Amniotic stem cell (primary cell): ENCODE measurements around the gene TTYH3.
"Not testable (repeated sequence)": the region's sequence is repeated elsewhere in the genome, so short reads cannot be mapped to it uniquely, and the experiment has no call there.

Experiments used
- DNase-seq: peaks from one replicate; lab custom pipeline; 2025; lab: John Stamatoyannopoulos, UW

Gene TTYH3

DNA sequence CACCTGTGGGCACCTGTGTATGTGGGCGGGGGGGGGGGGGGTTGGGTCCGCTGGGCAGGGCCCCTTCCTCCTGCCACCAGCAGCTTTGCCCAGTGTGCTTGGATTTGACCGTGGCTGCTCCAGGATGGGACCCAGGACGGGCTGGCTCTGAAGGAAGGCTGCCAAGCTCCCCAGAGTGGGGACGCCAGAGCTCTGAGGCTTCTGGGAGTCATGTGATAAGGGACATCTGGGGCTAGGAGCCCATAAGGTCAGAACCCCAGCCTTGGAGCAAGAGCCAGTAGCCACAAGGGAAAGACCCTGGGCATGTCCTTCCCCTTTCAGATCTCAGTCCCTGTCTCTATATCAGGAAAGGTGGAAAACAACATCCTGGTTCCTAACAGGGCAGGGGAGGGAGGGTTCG lies 34.4 kb downstream of the TTYH3 start:
- no peak for DNase-seq

DNA sequence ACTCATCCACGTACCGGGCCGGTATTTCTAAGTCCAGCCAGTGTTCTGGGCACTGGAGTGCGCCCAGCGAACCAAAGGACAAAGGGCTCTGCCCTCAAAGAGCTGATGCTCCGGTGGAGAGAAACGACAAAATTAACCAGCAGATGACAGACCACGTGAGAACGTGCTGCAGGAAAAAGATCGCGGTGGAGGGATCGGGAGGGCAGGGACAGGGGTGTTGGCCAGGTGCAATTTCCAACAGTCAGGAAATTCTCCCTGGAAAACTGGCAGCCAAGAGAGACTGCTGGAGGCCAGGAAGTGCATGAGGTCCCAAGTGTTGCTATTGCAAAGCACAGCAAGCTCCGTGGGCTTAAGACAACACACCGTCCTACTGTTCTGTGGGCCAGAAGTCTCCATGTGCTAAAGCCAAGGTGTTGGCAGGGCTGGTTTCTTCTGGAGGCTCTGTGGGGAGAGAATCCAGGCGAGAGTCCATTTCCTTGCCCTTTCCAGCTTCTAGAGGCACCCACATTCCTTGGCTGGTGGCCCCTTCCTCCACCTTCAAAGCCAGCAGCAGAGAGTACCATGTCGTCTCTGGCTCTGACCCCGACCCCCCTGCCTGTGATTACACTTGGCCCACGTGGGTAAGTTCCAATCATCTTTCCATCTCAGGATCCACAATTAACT lies 34.9 kb downstream of the TTYH3 start:
- DNase-seq, result no peak

DNA sequence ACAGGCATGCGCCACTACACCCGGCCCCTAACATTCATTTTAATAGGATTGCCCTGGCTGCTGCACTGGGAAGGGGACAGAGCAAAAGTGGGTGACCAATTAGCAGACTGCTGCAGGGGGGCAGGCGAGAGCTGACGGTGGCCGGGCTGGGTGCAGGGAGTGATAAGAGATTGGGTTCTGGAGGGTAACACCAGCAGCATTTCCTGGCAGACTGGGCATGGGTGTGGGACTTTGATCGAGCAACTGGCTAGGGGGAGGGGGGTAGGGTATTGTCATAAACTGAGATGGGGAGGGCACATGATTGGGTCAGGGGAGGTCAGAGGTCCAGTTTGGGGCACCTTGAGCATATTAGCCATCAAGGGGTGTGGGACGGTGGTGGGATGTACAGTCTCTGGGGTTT lies 36.1 kb downstream of the TTYH3 start:
- DNase-seq, result no peak

DNA sequence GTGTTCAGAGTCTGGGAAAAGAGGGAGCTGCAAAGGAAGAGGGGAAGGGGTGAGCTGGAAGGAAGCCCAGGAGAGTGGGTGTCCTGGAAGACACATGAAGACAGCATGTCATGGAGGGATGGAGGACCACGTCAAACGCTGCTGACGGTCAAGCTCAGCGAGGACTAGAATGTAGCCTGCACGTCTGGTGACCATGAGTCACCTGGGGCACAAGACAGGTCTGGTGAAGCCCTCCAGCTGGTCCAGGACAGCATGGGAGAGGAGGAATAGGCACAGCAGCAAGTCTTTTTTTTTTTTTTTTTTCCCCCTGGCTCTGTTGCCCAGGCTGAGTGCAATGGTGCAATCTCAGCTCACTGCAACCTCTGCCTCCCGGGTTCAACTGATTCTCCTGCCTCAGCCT lies 36.6 kb downstream of the TTYH3 start:
- DNase-seq, result no peak

DNA sequence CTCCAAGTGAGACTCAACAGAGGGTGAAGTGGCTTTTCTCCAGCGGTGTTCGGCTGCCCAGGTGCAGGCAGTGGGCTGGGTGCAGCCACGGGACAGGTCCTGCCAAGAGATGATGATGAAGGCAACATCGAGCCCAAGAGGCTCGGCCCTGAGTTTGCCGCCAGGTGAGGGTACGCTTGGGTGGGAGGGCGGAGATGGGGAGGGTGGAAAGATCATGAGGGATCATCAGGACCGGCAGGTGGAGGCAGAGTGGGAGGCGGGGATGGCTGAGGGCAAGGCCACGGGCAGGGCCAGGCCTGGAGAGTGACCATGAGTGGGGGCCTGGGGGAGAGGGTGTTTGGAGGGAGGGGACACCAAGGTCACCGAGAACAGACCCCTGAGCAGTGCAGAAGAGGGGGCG lies 38.4 kb downstream of the TTYH3 start:
- DNase-seq, result no peak

DNA sequence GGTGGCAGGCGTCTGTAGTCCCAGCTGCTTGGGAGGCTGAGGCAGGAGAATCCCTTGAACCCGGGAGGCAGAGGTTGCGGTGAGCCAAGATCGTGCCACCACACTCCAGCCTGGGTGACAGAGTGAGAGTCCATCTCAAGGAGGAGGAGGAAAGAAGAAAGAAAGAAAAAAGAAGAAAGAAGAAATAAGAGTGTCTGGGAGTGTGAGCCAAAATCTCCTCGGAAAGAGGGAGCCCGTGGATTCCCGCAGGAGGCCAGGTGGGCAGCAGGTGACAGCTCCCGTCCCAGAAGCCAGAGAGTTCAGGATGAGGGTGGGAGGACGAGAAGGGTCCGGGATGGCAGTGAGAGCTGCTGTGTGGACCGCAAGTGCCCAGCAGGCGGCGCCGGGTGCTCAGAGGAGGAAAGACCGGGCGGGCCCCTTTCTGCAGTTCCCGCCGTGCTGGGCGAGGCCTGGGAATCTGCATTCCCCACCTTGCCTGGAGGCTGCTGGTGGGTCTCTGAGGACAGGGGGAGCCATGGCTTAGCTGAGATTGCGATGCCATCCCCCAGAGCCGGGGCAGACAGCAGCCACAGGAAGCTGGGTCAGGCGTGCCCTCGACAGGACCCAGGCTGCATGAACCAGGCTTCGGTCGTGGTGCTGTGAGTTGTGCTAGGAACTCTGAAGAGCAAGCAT lies 39.1 kb downstream of the TTYH3 start:
- peak; percentile 18 for DNase-seq

DNA sequence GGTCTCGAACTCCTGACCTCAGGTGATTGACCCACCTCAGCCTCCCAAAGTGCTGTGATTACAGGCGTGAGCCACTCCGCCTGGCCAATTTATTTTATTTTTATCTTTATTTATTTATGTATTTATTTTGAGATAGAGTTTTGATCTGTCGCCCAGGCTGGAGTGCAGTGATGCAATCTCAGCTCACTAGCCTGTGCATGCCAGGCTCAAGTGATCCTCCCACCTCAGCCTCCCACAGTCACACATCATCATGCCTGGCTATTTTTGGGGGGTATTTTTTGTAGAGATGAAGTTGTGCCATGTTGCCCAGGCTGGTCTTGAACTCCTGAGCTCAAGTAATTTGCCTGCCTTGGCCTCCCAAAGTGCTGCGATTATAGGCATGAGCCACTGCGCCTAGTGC lies 41.4 kb downstream of the TTYH3 start:
- DNase-seq, result not testable (repeated sequence)

DNA sequence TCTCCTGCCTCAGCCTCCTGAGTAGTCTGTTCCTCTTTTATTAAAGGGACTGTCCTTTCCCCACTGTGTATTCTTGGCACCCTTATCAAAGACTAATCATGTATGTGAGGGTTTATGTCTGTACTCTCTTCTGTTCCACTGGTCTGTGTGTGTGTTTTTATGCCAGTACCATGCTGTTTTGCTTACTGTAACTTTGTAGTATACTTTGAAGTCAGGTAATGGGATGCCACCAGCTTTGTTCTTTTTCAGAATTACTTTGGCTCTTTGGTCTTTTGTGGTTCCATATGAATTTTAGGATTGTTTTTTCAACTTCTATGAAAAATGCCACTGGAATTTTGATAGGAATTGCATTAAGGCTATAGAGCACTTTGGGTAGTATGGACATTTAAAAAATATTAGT lies 42.1 kb downstream of the TTYH3 start:
- DNase-seq, result no peak

DNA sequence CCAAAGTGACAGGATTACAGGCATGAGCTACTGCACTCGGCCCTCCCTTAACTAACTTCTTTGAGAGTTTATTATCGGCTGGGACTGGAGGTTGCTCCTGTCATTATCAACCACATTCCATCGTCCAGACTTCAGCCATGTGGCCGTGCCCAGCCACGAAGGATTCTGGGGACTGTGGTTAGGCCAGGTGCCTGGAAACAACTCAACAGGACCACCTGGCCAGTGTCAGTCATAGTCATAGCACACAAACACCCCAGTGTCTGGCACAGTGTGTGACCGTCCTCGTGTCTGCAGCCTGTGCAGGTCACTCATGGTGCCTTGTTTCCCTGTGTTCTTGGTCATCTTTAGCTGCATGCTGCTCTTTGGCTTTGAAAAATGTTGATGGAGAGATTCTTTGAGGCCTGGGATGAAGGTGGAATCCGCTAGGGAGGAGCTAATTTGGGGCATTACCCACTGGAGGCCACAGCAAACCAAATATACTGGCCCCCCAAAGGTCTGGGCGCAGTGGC lies 43.5 kb downstream of the TTYH3 start:
- no peak for DNase-seq

DNA sequence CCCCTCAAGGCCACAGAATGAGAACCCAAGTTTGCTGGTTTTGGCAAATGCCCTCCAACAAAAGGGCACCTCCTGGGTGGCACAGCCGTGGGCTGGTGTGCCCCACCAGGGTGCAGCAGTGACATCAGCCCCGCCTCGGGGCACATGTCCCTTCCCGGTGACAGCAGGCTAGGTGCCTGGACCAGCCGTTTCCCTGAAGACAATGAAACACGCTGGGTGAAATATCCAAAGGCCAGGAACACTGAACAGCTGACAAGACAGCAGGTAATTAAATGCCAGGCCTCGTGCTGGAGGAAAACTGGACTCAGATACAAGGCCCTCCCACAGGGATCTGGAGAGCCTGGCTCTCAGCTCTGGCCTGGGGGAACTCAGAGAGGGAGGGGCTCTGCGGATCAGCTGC lies 44.8 kb downstream of the TTYH3 start:
- DNase-seq, result not testable (repeated sequence)

DNA sequence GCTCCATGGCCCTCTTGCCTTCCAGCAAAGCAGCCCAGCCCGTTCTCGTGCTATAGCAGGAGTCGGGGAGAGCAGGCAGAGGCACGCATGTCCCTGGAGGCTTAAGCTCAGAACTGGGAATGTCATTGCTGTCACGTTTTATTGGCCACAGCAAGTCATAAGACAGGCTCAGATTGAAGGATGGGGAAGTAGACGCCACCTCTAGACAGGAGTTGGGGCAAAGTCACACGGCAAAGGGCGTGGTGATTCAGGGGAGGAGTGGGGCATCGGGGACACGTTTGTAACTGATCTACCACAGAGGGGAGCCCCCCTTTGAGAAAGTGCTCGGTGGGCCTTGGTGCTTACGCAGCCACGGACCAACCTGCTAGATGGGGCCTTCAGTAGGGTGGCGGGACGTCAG lies 46.7 kb downstream of the TTYH3 start:
- not testable (repeated sequence) for DNase-seq

DNA sequence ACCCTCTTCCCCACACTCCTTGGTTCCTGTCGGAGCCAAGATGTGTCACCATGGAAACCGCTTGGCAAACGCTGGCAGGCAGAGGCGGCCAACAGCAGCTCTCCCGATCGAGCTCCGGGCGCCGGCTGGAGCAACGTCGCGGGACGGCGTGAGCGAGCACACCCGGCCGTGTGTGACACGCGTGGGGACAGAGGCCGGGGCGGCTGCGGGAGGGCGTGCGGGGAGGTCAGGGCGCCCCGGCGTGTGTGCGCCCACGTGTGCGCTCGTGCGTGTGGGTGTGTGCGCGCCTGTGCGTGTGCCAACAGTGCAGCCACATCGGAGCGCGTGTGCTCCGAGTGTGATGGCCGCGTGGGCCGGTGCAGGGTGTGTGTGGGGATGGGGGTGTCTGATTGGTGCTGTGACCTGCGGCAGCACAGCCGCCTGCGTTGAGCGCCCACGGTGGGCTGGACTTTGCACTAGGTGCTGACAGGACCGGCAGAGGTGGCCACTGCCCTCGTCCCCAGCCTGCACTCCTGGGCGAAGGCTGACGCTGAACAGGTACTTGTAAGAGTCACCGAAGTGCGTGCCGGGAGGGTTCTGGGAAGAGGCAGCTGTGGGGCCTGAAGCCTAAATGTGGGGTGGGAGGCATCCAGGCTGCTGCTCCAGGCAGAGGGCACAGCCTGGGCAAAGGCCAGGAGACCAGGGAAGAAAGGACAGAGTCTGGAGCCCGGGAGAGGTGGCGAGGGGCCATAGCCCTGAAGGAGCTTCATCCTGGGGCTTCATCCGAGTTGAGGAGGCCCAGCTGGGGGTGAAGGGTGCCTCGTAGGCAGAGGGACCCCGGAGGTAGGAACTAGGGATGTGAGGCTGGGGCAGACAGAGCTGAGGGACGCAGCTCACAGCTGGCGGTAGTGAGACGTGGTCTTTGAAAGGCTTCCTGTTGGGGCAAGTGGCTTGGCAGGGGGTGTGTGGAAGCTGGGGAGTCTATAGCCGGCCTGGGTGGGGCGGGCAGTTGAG lies 47.6 kb downstream of the TTYH3 start:
- DNase-seq, result not testable (repeated sequence)

DNA sequence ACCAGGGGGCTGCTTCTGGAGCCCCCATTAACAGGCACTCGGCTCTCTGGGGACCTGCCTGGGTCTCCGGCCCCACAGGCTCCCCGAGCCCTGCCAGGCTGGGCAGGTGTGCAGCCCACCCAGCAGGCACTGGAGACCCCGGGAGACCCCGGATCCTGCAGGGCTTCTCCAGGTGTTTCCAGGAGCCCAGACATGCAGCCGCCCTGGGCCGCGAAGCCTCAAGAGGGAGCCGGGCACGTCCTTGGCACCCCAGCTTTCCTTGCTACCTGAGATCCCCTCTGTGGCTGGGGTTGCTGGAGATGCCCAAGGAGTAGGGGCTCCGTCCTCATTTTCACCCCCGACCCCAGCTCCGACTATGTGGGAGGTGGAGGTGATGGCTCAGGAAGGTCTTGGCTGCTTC lies 48.5 kb downstream of the TTYH3 start:
- DNase-seq, result no peak

DNA sequence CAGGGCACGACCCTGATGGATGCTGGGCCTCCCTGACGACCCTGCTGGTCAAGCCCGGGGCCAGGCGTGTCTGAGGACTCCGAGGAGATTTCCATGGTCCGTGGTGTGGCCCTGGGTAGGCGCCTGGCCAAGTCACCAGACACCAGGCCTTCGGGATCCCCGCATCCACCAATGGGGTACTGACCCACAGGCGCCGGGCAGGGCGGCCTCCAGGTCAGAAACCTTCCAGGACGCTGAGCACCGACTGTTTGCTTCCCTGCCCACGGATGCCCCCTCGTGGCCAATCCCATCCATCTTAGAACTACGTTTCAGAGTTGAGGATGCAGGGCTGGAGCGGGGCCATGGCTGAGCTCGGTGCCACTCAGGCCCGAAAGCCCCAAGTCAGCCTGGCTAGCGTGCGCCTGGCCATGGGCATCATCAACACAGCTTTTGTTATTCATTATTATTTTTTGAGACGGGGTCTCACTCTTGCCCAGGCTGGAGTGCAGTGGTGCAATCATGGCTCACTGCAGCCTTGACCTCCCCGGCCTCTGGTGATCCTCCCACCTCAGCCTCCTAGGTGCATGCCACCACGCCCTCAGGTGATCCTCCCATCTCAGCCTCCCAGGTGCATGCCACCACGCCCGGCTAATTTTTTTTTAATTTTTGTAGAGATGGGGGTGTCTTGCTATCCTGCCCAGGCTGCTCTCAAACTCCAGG lies 49.2 kb downstream of the TTYH3 start:
- peak; percentile 20 for DNase-seq

DNA sequence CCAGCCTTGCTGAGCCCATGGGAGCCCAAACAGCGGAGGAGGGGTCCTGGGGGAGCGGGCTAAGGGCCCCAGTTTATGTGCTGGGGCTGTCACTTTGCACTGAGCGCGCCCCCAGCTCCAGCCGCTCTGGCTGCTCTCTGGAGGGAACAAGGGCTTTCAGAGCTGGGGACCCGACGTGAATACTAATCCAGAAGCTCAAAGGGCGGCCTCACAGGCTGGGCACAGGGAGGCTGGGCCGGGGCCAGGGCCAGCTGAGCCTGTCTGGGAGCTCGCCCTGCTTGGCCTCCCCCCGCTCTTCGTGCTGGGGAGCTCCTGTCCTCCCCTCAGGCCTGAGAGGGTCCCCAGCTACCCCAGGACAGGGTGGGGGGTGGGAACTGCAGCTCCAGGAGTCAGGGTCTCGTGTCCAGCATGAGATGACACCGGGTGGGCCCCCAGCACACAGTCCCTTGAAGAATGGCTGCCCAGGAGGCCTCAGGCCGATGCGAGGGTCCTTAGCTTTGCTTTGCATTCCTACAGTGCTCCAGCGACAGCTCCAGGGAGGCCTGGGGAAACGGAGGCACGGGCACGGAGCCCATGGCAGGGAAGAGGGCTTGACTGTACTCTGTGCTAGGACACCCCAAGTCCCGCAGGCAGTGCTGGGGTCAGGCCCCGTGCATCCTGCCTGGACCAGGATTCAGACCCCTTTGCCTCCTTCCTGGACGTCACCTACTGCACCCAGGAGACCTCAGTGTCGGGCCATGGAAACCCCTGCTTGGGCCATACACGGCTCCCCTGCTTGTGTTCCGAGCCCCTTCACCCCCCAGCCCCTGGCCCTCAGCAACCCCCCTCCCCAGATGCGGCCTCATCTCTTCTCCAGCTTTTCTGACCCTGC lies 50.4 kb downstream of the TTYH3 start:
- no peak for DNase-seq

DNA sequence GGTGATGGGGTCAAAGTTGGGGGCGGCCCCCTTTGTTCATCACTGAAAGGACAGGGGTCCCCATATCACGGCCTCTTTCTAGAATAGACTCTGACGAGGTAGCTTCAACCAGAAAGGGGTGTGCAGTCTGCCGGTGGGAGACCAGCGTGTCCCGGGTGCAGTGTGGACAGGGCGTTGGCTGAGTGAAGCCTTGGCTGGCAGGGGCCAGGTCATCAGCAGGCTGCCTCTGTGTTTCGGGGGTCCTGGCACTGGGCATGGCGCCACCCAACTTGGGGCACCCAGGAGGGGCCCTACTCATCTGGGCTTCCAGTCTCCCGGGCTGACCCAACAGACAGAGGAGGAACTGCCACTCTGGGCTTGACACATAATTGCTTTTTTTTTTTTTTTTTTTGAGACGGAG lies 52.7 kb downstream of the TTYH3 start:
- no peak for DNase-seq

DNA sequence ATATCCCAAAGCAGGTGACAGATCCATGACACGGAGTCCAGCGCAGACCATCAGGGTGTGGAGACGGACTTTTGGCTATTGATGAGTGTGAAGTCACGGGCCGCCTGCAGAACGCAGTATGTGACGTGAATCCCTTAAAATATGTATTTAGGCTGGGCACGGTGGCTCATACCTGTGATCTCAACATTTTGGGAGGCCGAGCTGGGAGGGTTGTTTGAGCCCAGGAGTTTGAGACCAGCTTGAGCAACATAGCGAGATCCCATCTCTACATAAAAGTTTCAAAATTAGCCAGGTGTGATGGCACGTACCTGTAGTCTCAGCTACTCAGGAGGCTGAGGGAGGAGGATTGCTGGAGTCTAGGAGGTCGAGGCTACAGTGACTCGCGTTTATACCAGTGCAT lies 54.3 kb downstream of the TTYH3 start:
- no peak for DNase-seq

DNA sequence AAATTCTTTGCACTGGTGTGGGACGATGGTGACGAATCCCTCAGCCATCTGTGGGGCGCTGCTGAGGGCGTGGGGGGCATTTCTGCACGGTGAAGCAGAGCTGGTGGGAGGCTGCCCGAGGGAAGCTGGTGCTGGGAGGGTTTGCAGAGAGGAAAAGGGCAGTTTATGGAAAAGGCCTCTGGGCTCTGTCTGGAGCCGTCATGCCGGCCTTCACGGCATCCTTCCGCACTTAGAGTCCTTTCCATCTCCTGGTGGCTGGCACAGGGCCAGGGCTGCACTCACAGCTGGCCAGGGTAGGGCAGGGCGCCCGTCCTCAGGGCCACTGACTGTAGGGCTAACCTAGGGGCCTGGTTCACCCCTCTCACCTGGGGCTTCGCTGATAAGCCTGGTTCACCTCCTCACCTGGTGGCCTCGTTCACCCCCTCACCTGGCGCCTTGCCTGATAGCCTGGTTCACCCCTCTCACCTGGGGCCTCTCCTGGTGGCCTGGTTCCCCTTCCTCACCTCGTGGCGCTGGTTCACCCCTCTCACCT lies 55.6 kb downstream of the TTYH3 start:
- peak; percentile 51 for DNase-seq

DNA sequence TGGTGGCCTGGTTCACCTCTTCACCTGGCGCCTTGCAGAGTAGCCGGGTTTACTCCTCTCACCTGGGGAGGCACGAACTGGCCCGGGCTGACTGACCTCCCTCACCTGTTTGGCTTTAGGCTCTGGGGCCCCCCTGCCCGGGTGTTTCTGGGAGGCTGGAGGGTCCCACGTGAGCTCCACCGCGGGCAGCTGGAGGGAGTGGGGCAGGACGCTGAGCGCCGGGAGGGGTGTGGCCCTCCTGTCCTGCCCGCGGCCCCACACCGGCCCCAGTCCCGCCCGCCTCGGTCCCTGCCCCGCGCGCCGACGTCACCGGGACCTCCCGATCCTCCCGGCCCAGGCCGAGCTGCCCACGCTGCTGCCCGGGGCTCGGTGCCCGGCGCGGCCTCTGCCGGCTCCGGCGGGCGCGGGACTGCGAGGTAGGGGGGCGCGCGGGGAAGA lies 56.1 kb downstream of the TTYH3 start, which contains the start of gene AMZ1:
Gene AMZ1, plus strand, starts transcription at position 322 of the 438 bp plus-strand sequence. CDS start 12,250 bp downstream, outside the sequence.
- DNase-seq, result peak; percentile 6
